ENCODE results near the gene MIDN.
"Not testable (repeated sequence)": the region's sequence is repeated elsewhere in the genome, so short reads cannot be mapped to it uniquely, and the experiment has no call there.

- TF ChIP-seq POLR2A (IDR thresholded peaks at IDR 0.05; ENCODE audit: low read depth, low read length); SPI1 (IDR thresholded peaks at IDR 0.05; ENCODE audit: low read depth, low read length); POLR2AphosphoS5 (IDR thresholded peaks at IDR 0.05; ENCODE audit: low read depth, low read length); TAF1 (IDR thresholded peaks at IDR 0.05; ENCODE audit: low read depth, low read length); PAX5 (IDR thresholded peaks at IDR 0.05; ENCODE audit: insufficient read depth, low read length, severe bottlenecking); POU2F2 (IDR thresholded peaks at IDR 0.05; ENCODE audit: low read depth, low read length): not testable (repeated sequence)
Observed at GRCh38 chr19:1305354-1305753, 57.0 kb downstream of the MIDN start.

Data from GM12891 (cell line).